GM15510 (cell line): ENCODE measurements around the gene FCRLB.

Experiments
- POLR2A ChIP-seq: IDR thresholded peaks from 3 replicates; pipeline ENCODE4 v1.6.1; 2011; ENCODE audit warnings: borderline replicate concordance; ENCODE audit not compliant: insufficient read length; ENCODE audit errors: extremely low read depth

Gene FCRLB

DNA sequence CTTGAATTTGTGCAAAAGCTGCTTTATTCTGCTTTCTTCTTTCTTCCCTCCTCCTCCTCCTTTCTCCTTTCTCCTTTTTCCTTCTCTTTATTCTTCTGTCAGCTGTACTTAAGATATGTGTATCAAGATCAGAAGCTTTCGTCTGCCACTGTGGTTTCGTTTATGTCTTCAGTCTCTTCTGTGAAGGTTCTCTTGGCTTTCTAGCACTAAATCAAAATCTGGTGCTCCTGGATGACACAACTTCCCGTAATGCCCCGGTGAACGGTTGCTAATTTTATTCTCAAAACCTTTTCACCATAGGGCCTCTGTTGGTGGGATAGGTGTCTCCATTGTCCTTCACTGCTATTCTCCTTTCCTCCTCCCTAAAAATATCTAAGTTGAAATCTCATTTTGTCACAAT is 49.8 kb downstream of the FCRLB start:
- no peak for TF ChIP-seq POLR2A

DNA sequence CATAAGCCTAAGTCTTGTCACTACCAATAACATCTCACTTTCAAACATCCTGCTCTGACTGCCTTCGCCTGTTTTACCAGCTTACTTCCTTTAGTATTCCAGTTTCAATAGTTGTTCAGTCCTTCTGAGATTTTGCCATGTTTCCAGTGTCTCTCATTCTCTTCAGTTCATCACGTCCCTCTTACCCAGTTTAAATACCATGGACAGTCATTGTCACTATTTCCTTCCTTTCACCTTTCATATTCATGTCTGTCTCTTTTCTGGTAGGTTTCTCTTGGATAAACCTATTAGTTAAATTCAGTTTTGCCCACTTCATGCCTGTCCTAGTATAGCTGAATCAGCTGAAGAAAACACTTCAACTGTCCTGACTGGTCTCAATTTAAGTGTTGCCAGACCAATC is 50.6 kb downstream of the FCRLB start:
- TF ChIP-seq POLR2A = no peak

DNA sequence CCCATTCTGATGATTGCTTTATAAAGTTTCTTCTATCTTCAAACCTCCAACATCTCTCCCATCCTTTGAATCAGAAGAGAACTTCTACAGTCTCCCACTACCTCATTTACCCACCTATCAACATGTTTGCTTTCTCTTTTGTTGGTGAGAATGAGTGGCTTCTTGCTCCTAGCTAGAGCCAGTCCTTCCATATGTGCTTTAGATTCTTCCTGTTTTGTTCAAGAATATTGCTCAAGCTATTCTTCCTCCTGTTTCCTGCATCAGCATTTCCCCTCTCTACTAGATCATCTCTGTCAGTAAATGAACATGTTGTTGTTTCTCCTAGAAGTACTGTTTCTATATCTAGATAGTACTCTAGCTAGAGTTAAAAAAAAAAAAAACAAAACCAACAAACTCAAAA is 51.1 kb downstream of the FCRLB start:
- TF ChIP-seq POLR2A = no peak

GRCh38 chr1:161773791-161774190 is 52.4 kb downstream of the FCRLB start:
- TF ChIP-seq POLR2A = no peak

GRCh38 chr1:161777261-161777660 is 55.9 kb downstream of the FCRLB start:
- TF ChIP-seq POLR2A = no peak
